Kidney epithelial cell (primary cell): Measurements from ENCODE around the gene ESRRB. TPM values are rescaled to one million over a fixed set of nuclear protein-coding genes. Genes with fewer than 3 reads are reported as not detected.
A peak's percentile ranks its signal among the peaks of the same experiment; 100 is the strongest.

Source experiments
- DNase-seq: peaks from one replicate; pipeline ENCODE4 v3.0.0-alpha.2; 2010; ENCODE audit warnings: low read depth
- H3K27me3 ChIP-seq: 2 replicates; pipeline ENCODE4 v1.6.0; 2011; ENCODE audit warnings: low read length; ENCODE audit not compliant: control insufficient read depth, insufficient read depth
- H3K36me3 ChIP-seq: 2 replicates; pipeline ENCODE4 v1.5.1; 2011; ENCODE audit warnings: low read length; ENCODE audit not compliant: control insufficient read depth, insufficient read depth
- H3K4me3 ChIP-seq: 2 replicates; pipeline ENCODE4 v1.5.1; 2011; ENCODE audit warnings: low read depth, mild to moderate bottlenecking, control low read depth, low read length
- CTCF ChIP-seq: IDR thresholded peaks from 2 replicates; pipeline ENCODE4 v1.5.1; 2011; ENCODE audit warnings: mild to moderate bottlenecking, moderate library complexity, low read length, control low read depth, inconsistent platforms; ENCODE audit not compliant: insufficient read depth, poor library complexity, severe bottlenecking
- total RNA-seq: library from RNA; depleted of rRNA; stranded (reverse); fragments of >200 nt; gene quantifications from 2 replicates; pipeline ENCODE4 v1.2.3, GENCODE V29; 2015

ESRRB gene
- total RNA-seq, 1 donor from 2014 or later = not detected

GRCh38 chr14:76389841-76390240 lies 13.9 kb downstream of the ESRRB start:
- TF ChIP-seq CTCF = no peak
- H3K4me3 ChIP-seq = no peak overlapping the region
- no peaks in the 10 kb centered on the region for H3K36me3 ChIP-seq
- H3K27me3 ChIP-seq = peaks cover 7% of the 10 kb centered on the region
- no peak for DNase-seq

GRCh38 chr14:76390621-76391020 lies 14.7 kb downstream of the ESRRB start:
- Histone ChIP-seq H3K27me3 (peaks cover 5% of the 10 kb centered on the region), H3K4me3 (no peak overlapping the region), H3K36me3 (no peaks in the 10 kb centered on the region)
- no peak for DNase-seq
- TF ChIP-seq CTCF = no peak

GRCh38 chr14:76391981-76392690 lies 16.2 kb downstream of the ESRRB start:
- no peaks in the 10 kb centered on the region for H3K36me3 ChIP-seq
- H3K4me3 ChIP-seq = no peak overlapping the region
- no peak for DNase-seq
- peaks cover 7% of the 10 kb centered on the region for H3K27me3 ChIP-seq
- no peak for TF ChIP-seq CTCF

GRCh38 chr14:76394569-76394968 lies 18.6 kb downstream of the ESRRB start:
- H3K27me3 ChIP-seq = peaks cover 15% of the 10 kb centered on the region
- TF ChIP-seq CTCF = no peak
- no peak overlapping the region for H3K4me3 ChIP-seq
- DNase-seq = no peak
- H3K36me3 ChIP-seq = no peaks in the 10 kb centered on the region

- H3K27me3 ChIP-seq = peaks cover 16% of the 10 kb centered on the region
- no peaks in the 10 kb centered on the region for H3K36me3 ChIP-seq
- TF ChIP-seq CTCF = no peak
- no peak overlapping the region for H3K4me3 ChIP-seq
- DNase-seq = no peak
Observed at GRCh38 chr14:76395161-76395560, 19.2 kb downstream of the ESRRB start.

- Histone ChIP-seq H3K36me3 (no peaks in the 10 kb centered on the region), H3K4me3 (no peak overlapping the region), H3K27me3 (peaks cover 14% of the 10 kb centered on the region)
- DNase-seq = peak; percentile 41
- TF ChIP-seq CTCF = no peak
Observed at GRCh38 chr14:76396714-76397187, 20.8 kb downstream of the ESRRB start.
